NT2/D1 (cell line): ENCODE data around the gene GGTLC1.

ENCODE experiments used
- YY1 ChIP-seq: IDR thresholded peaks from 2 replicates; pipeline ENCODE4 v1.6.1; 2011; ENCODE audit not compliant: insufficient read length, insufficient read depth
- ZNF274 ChIP-seq: IDR thresholded peaks from 2 replicates; pipeline ENCODE4 v1.6.1; 2011; ENCODE audit warnings: mild to moderate bottlenecking, low read depth, low read length

GRCh38 chr20:24016607-24017457 lies 28.3 kb upstream of the GGTLC1 start:
- TF ChIP-seq YY1 = no peak
- no peak for TF ChIP-seq ZNF274
